ENCODE results near the gene FAM153A.
"Not testable (repeated sequence)": the region's sequence is repeated elsewhere in the genome, so short reads cannot be mapped to it uniquely, and the experiment has no call there.

The FAM153A gene

GRCh38 chr5:177809209-177809913 lies 26.7 kb upstream of the FAM153A start:
- not testable (repeated sequence) for H3K79me2 ChIP-seq (ENCODE audit: control insufficient read depth, insufficient read depth, low read length, poor library complexity); H2BK120ac ChIP-seq (ENCODE audit: insufficient read depth, low read length, poor library complexity); H3K23ac ChIP-seq (ENCODE audit: low read length); H4K91ac ChIP-seq (ENCODE audit: low read depth, low read length); H3K36me3 ChIP-seq (ENCODE audit: control insufficient read depth in 1 of 2, insufficient read depth in 2 of 2, low read length in 2 of 2); H3K27me3 ChIP-seq (ENCODE audit: insufficient read depth, low read length); H3K79me1 ChIP-seq (ENCODE audit: low read length); H3K14ac ChIP-seq (ENCODE audit: low read length); H2BK12ac ChIP-seq (ENCODE audit: low read length); H2AFZ ChIP-seq (ENCODE audit: insufficient read depth, low read length, poor library complexity); H2AK5ac ChIP-seq (ENCODE audit: low read length); H3K18ac ChIP-seq (ENCODE audit: low read length); H4K12ac ChIP-seq (ENCODE audit: low read depth, low read length); H2BK5ac ChIP-seq (ENCODE audit: low read depth, low read length, poor library complexity); H3K4me3 ChIP-seq (ENCODE audit: low read depth, low read length); H3K9ac ChIP-seq (ENCODE audit: low read length); H4K8ac ChIP-seq (ENCODE audit: low read depth, low read length); H3K4ac ChIP-seq (ENCODE audit: low read depth, low read length); H3K27ac ChIP-seq (ENCODE audit: low read depth, low read length); H3K4me1 ChIP-seq (ENCODE audit: control insufficient read depth in 1 of 2, insufficient read depth in 2 of 2, low read length in 2 of 2); H3K4me2 ChIP-seq (ENCODE audit: low read length); DNase-seq; H3K9me3 ChIP-seq (ENCODE audit: insufficient read depth, low read depth, low read length)
- WGBS (ENCODE audit: extremely low coverage, insufficient coverage, insufficient read length), result no CpG with 5 or more reads among the region's 11 CpGs

DNA sequence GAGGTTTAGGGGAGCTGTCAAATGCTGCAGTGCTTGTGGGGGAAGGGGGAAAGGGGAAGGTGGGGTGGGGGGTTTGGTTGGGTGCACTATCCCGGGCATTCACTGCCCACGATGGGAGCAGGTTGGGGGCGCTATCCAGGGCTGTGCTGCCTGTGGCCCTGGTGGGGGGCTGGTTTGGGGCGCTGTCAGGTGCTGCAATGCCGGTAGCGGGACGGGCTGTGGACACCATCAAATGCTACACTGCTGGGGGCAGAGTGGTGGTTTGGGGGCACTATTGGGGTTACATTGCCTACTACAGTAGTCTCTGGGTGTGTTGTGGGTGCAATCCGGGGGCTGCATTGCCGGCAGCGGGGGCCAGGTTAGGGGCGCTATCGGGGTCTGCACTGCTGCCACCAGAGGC lies 25.7 kb upstream of the FAM153A start:
- not testable (repeated sequence) for H3K4me1 ChIP-seq (ENCODE audit: control insufficient read depth in 1 of 2, insufficient read depth in 2 of 2, low read length in 2 of 2); H3K9ac ChIP-seq (ENCODE audit: low read length); H2BK5ac ChIP-seq (ENCODE audit: low read depth, low read length, poor library complexity); H3K36me3 ChIP-seq (ENCODE audit: control insufficient read depth in 1 of 2, insufficient read depth in 2 of 2, low read length in 2 of 2); H3K4me2 ChIP-seq (ENCODE audit: low read length); DNase-seq; H2AK5ac ChIP-seq (ENCODE audit: low read length); H3K9me3 ChIP-seq (ENCODE audit: insufficient read depth, low read depth, low read length); H3K79me1 ChIP-seq (ENCODE audit: low read length); H3K27me3 ChIP-seq (ENCODE audit: insufficient read depth, low read length); H3K23ac ChIP-seq (ENCODE audit: low read length); H3K79me2 ChIP-seq (ENCODE audit: control insufficient read depth, insufficient read depth, low read length, poor library complexity); H2BK12ac ChIP-seq (ENCODE audit: low read length); H3K18ac ChIP-seq (ENCODE audit: low read length); H3K4ac ChIP-seq (ENCODE audit: low read depth, low read length); H3K27ac ChIP-seq (ENCODE audit: low read depth, low read length); H4K91ac ChIP-seq (ENCODE audit: low read depth, low read length); H3K14ac ChIP-seq (ENCODE audit: low read length); H2AFZ ChIP-seq (ENCODE audit: insufficient read depth, low read length, poor library complexity); H4K8ac ChIP-seq (ENCODE audit: low read depth, low read length); H2BK120ac ChIP-seq (ENCODE audit: insufficient read depth, low read length, poor library complexity); H3K4me3 ChIP-seq (ENCODE audit: low read depth, low read length); H4K12ac ChIP-seq (ENCODE audit: low read depth, low read length)
- no CpG with 5 or more reads among the region's 12 CpGs for WGBS (ENCODE audit: extremely low coverage, insufficient coverage, insufficient read length)

DNA sequence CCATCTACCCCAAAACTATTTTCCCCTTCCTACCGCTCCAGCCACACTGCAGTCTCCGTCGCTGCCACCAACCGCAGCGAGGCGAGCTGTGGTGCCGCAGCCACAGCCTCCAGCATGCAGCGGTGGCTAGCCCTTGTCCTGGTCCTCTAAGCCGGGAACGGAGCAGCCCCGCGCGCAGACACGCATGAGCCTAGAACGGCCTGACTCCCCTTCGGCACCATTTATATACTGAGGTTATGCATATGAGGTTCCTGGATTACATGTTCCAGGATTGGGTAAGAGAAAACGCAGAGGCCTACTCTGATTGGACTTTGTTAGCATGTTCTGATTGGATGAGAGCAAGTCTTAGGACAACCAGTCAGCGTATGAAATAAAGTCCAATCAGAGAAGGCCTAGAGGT lies 24.6 kb upstream of the FAM153A start:
- not testable (repeated sequence) for H2BK5ac ChIP-seq (ENCODE audit: low read depth, low read length, poor library complexity); H3K4me1 ChIP-seq (ENCODE audit: control insufficient read depth in 1 of 2, insufficient read depth in 2 of 2, low read length in 2 of 2); DNase-seq; H3K18ac ChIP-seq (ENCODE audit: low read length); H3K4me3 ChIP-seq (ENCODE audit: low read depth, low read length); H2AFZ ChIP-seq (ENCODE audit: insufficient read depth, low read length, poor library complexity); H4K12ac ChIP-seq (ENCODE audit: low read depth, low read length); H2BK12ac ChIP-seq (ENCODE audit: low read length); H4K8ac ChIP-seq (ENCODE audit: low read depth, low read length); H3K79me2 ChIP-seq (ENCODE audit: control insufficient read depth, insufficient read depth, low read length, poor library complexity); H4K91ac ChIP-seq (ENCODE audit: low read depth, low read length); H3K9me3 ChIP-seq (ENCODE audit: insufficient read depth, low read depth, low read length); H3K14ac ChIP-seq (ENCODE audit: low read length); H2AK5ac ChIP-seq (ENCODE audit: low read length); H3K79me1 ChIP-seq (ENCODE audit: low read length); H3K9ac ChIP-seq (ENCODE audit: low read length); H3K36me3 ChIP-seq (ENCODE audit: control insufficient read depth in 1 of 2, insufficient read depth in 2 of 2, low read length in 2 of 2); H3K4ac ChIP-seq (ENCODE audit: low read depth, low read length); H3K4me2 ChIP-seq (ENCODE audit: low read length); H3K27me3 ChIP-seq (ENCODE audit: insufficient read depth, low read length); H2BK120ac ChIP-seq (ENCODE audit: insufficient read depth, low read length, poor library complexity); H3K23ac ChIP-seq (ENCODE audit: low read length); H3K27ac ChIP-seq (ENCODE audit: low read depth, low read length)
- no CpG with 5 or more reads among the region's 18 CpGs for WGBS (ENCODE audit: extremely low coverage, insufficient coverage, insufficient read length)

GRCh38 chr5:177801427-177801826 lies 18.7 kb upstream of the FAM153A start:
- not testable (repeated sequence) for H3K79me2 ChIP-seq (ENCODE audit: control insufficient read depth, insufficient read depth, low read length, poor library complexity); H3K18ac ChIP-seq (ENCODE audit: low read length); H3K4ac ChIP-seq (ENCODE audit: low read depth, low read length); H3K79me1 ChIP-seq (ENCODE audit: low read length); H3K9me3 ChIP-seq (ENCODE audit: insufficient read depth, low read depth, low read length); H3K4me3 ChIP-seq (ENCODE audit: low read depth, low read length); H2BK12ac ChIP-seq (ENCODE audit: low read length); H3K4me1 ChIP-seq (ENCODE audit: control insufficient read depth in 1 of 2, insufficient read depth in 2 of 2, low read length in 2 of 2); H3K36me3 ChIP-seq (ENCODE audit: control insufficient read depth in 1 of 2, insufficient read depth in 2 of 2, low read length in 2 of 2); H3K4me2 ChIP-seq (ENCODE audit: low read length); H3K27ac ChIP-seq (ENCODE audit: low read depth, low read length); H3K27me3 ChIP-seq (ENCODE audit: insufficient read depth, low read length); DNase-seq; H2AFZ ChIP-seq (ENCODE audit: insufficient read depth, low read length, poor library complexity); H3K23ac ChIP-seq (ENCODE audit: low read length); H4K8ac ChIP-seq (ENCODE audit: low read depth, low read length); H2BK120ac ChIP-seq (ENCODE audit: insufficient read depth, low read length, poor library complexity); H3K14ac ChIP-seq (ENCODE audit: low read length); H3K9ac ChIP-seq (ENCODE audit: low read length); H4K12ac ChIP-seq (ENCODE audit: low read depth, low read length); H2BK5ac ChIP-seq (ENCODE audit: low read depth, low read length, poor library complexity); H2AK5ac ChIP-seq (ENCODE audit: low read length); H4K91ac ChIP-seq (ENCODE audit: low read depth, low read length)
- no CpG with 5 or more reads among the region's 5 CpGs for whole genome bisulfite sequencing (ENCODE audit: extremely low coverage, insufficient coverage, insufficient read length)

Data from trophoblast cell (in vitro differentiated cells and primary cell).